Kidney epithelial cell (primary cell): ENCODE data around the gene LEF1. TPM values are rescaled to one million over a fixed set of nuclear protein-coding genes. Genes with fewer than 3 reads are reported as not detected.

Source experiments
- DNase-seq: peaks from one replicate; pipeline ENCODE4 v3.0.0-alpha.2; 2010; ENCODE audit warnings: low read depth
- H3K27me3 ChIP-seq: 2 replicates; pipeline ENCODE4 v1.6.0; 2011; ENCODE audit warnings: low read length; ENCODE audit not compliant: control insufficient read depth, insufficient read depth
- H3K36me3 ChIP-seq: 2 replicates; pipeline ENCODE4 v1.5.1; 2011; ENCODE audit warnings: low read length; ENCODE audit not compliant: control insufficient read depth, insufficient read depth
- H3K4me3 ChIP-seq: 2 replicates; pipeline ENCODE4 v1.5.1; 2011; ENCODE audit warnings: low read depth, mild to moderate bottlenecking, control low read depth, low read length
- CTCF ChIP-seq: IDR thresholded peaks from 2 replicates; pipeline ENCODE4 v1.5.1; 2011; ENCODE audit warnings: mild to moderate bottlenecking, moderate library complexity, low read length, control low read depth, inconsistent platforms; ENCODE audit not compliant: insufficient read depth, poor library complexity, severe bottlenecking
- total RNA-seq: library from RNA; depleted of rRNA; stranded (reverse); fragments of >200 nt; gene quantifications from 2 replicates; pipeline ENCODE4 v1.2.3, GENCODE V29; 2015

LEF1 gene
- total RNA-seq, 1 donor from 2014 or later = 13.2 TPM

- no peak for DNase-seq
- TF ChIP-seq CTCF = no peak
- H3K4me3 ChIP-seq = no peak overlapping the region
- no peaks in the 10 kb centered on the region for H3K27me3 ChIP-seq
- no peaks in the 10 kb centered on the region for H3K36me3 ChIP-seq
These were observed 70.7 kb downstream of the LEF1 start for GRCh38 chr4:108097990-108098553.

DNA sequence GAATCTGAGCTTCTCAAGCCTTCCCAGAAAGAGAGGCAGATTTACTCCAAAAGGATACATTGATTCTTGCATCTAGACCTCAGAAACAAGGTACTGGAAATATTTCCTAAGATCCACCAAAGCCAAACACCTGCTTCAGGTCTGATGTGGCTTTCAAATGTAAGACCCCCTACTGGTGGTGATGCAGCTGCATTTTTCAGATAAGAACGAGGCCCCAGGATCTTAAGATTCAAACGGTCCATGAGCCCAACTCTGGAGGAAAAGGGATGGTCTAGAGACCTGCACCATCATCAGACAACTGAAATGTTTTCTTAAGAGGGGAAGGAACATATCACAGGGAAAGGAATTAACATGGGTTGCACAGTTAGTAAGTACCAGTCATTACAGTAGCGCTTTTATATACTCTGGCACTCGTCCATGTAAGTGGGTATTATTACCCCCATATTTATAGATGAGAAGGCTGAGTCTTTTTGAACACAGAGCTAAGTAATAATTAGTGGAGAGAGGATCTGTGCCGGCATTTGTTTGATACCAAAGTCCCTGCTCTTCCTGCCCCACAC, 73.7 kb downstream of the LEF1 start:
- H3K36me3 ChIP-seq = no peaks in the 10 kb centered on the region
- H3K4me3 ChIP-seq = no peak overlapping the region
- no peak for TF ChIP-seq CTCF
- no peak for DNase-seq
- no peaks in the 10 kb centered on the region for H3K27me3 ChIP-seq

GRCh38 chr4:108094131-108094530, 74.6 kb downstream of the LEF1 start:
- Histone ChIP-seq H3K27me3 (no peaks in the 10 kb centered on the region), H3K36me3 (no peaks in the 10 kb centered on the region), H3K4me3 (no peak overlapping the region)
- no peak for TF ChIP-seq CTCF
- DNase-seq = no peak

- no peak for DNase-seq
- Histone ChIP-seq H3K4me3 (no peak overlapping the region), H3K27me3 (no peaks in the 10 kb centered on the region), H3K36me3 (no peaks in the 10 kb centered on the region)
- TF ChIP-seq CTCF = no peak
These were observed 76.4 kb downstream of the LEF1 start for GRCh38 chr4:108092288-108092687.

- no peak for DNase-seq
- no peak overlapping the region for H3K4me3 ChIP-seq
- no peaks in the 10 kb centered on the region for H3K27me3 ChIP-seq
- no peaks in the 10 kb centered on the region for H3K36me3 ChIP-seq
- no peak for TF ChIP-seq CTCF
These were observed 81.3 kb downstream of the LEF1 start for GRCh38 chr4:108087293-108087967.
